PC-3 (cell line): ENCODE data around the gene CMSS1.

Experiments used
- CTCF ChIP-seq: fragments of 300-600 bp; sonication (generic); conservative IDR thresholded peaks from 2 replicates; pipeline ENCODE4 v1.5.1; 2017; ENCODE audit warnings: antibody characterized with exemption, low read depth, mild to moderate bottlenecking, low read length
- EZH2 ChIP-seq: fragments of 300-600 bp; sonication (generic); IDR thresholded peaks from one replicate; pipeline ENCODE4 v1.6.1; 2017; ENCODE audit warnings: antibody characterized with exemption, mild to moderate bottlenecking, low read length; ENCODE audit not compliant: unreplicated experiment
- EZH2phosphoT487 ChIP-seq: fragments of 300-600 bp; sonication (generic); IDR thresholded peaks from 2 replicates; pipeline ENCODE4 v1.6.1; 2018; ENCODE audit warnings: mild to moderate bottlenecking, antibody characterized with exemption, low read length, borderline replicate concordance

GRCh38 chr3:100072326-100073048 is 254.8 kb downstream of the CMSS1 start:
- TF ChIP-seq CTCF, result no peak
- no peak for TF ChIP-seq EZH2
- TF ChIP-seq EZH2phosphoT487, result no peak
